Mononuclear cell (primary cell): ENCODE measurements around the gene ABHD11. TPM values are rescaled to one million over a fixed set of nuclear protein-coding genes. Genes with fewer than 3 reads are reported as not detected.

Source experiments
- H3K27me3 ChIP-seq: 2 replicates; pipeline ENCODE4 v1.6.0; 2011; ENCODE audit warnings: low read length, control low read depth; ENCODE audit not compliant: insufficient read depth
- H3K4me1 ChIP-seq: 2 replicates; pipeline ENCODE4 v1.5.1; 2011; ENCODE audit warnings: mild to moderate bottlenecking, low read length, control low read depth; ENCODE audit not compliant: insufficient read depth
- H3K4me3 ChIP-seq: 2 replicates; pipeline ENCODE4 v1.5.1; 2011; ENCODE audit warnings: mild to moderate bottlenecking, low read length, moderate library complexity
- H3K9me3 ChIP-seq: 2 replicates; pipeline ENCODE4 v1.5.1; 2011; ENCODE audit warnings: low read depth, mild to moderate bottlenecking, control low read depth, low read length
- total RNA-seq: library from RNA; depleted of rRNA; stranded (reverse); fragments of >200 nt; gene quantifications from one replicate; pipeline ENCODE4 v1.2.3, GENCODE V29; 2012

The ABHD11 gene
- total RNA-seq, 1 donor = 5.6 TPM

- no peaks in the 10 kb centered on the region for H3K9me3 ChIP-seq
- H3K27me3 ChIP-seq = no peaks in the 10 kb centered on the region
- no peaks in the 10 kb centered on the region for H3K4me1 ChIP-seq
- H3K4me3 ChIP-seq = no peak overlapping the region
These were observed 36.4 kb downstream of the ABHD11 start for GRCh38 chr7:73702226-73702625.

- Histone ChIP-seq H3K9me3 (no peaks in the 10 kb centered on the region), H3K4me1 (no peaks in the 10 kb centered on the region), H3K4me3 (no peak overlapping the region), H3K27me3 (no peaks in the 10 kb centered on the region)
These were observed 37.1 kb downstream of the ABHD11 start for GRCh38 chr7:73701357-73701995.

GRCh38 chr7:73700581-73701134 is 37.9 kb downstream of the ABHD11 start:
- Histone ChIP-seq H3K27me3 (no peaks in the 10 kb centered on the region), H3K4me1 (no peaks in the 10 kb centered on the region), H3K9me3 (no peaks in the 10 kb centered on the region), H3K4me3 (no peak overlapping the region)

- Histone ChIP-seq H3K9me3 (no peaks in the 10 kb centered on the region), H3K27me3 (no peaks in the 10 kb centered on the region), H3K4me1 (no peaks in the 10 kb centered on the region), H3K4me3 (no peak overlapping the region)
These were observed 38.6 kb downstream of the ABHD11 start for GRCh38 chr7:73700069-73700423.

GRCh38 chr7:73699370-73700068 is 39.1 kb downstream of the ABHD11 start:
- Histone ChIP-seq H3K4me1 (no peaks in the 10 kb centered on the region), H3K9me3 (no peaks in the 10 kb centered on the region), H3K27me3 (no peaks in the 10 kb centered on the region), H3K4me3 (no peak overlapping the region)

- Histone ChIP-seq H3K4me1 (no peaks in the 10 kb centered on the region), H3K27me3 (no peaks in the 10 kb centered on the region), H3K9me3 (no peaks in the 10 kb centered on the region), H3K4me3 (no peak overlapping the region)
These were observed 40.2 kb downstream of the ABHD11 start for GRCh38 chr7:73698410-73698809.

GRCh38 chr7:73696372-73696771 is 42.2 kb downstream of the ABHD11 start:
- H3K27me3 ChIP-seq = no peaks in the 10 kb centered on the region
- no peak overlapping the region for H3K4me3 ChIP-seq
- H3K4me1 ChIP-seq = no peaks in the 10 kb centered on the region
- H3K9me3 ChIP-seq = no peaks in the 10 kb centered on the region

- Histone ChIP-seq H3K4me3 (no peak overlapping the region), H3K9me3 (no peaks in the 10 kb centered on the region), H3K27me3 (no peaks in the 10 kb centered on the region), H3K4me1 (peaks cover 5% of the 10 kb centered on the region)
These were observed 48.0 kb downstream of the ABHD11 start for GRCh38 chr7:73690646-73691045.

GRCh38 chr7:73688288-73688687 is 50.3 kb downstream of the ABHD11 start:
- Histone ChIP-seq H3K4me1 (peaks cover 21% of the 10 kb centered on the region), H3K9me3 (no peaks in the 10 kb centered on the region), H3K4me3 (no peak overlapping the region), H3K27me3 (no peaks in the 10 kb centered on the region)

Other genes with a start within 250 kb of the ABHD11 start
- gene BAZ1B, start 216.5 kb downstream of the ABHD11 start, total RNA-seq = 52.2 TPM
- 60.7 TPM for gene BCL7B, start 181.1 kb downstream of the ABHD11 start, total RNA-seq
- 11.5 TPM for gene TBL2, start 160.2 kb downstream of the ABHD11 start, total RNA-seq
- gene MLXIPL, start 114.3 kb downstream of the ABHD11 start, total RNA-seq = 0.42 TPM
- gene VPS37D, start 71.0 kb downstream of the ABHD11 start, total RNA-seq = 0.63 TPM
- gene DNAJC30, start 55.3 kb downstream of the ABHD11 start, total RNA-seq = 1.9 TPM
- 31.7 TPM for gene BUD23, start 55.2 kb downstream of the ABHD11 start, total RNA-seq
- 18.6 TPM for gene STX1A, start 19.1 kb downstream of the ABHD11 start, total RNA-seq
- gene CLDN3, start 31.5 kb upstream of the ABHD11 start, total RNA-seq = not detected
- 0.10 TPM for gene CLDN4, start 92.2 kb upstream of the ABHD11 start, total RNA-seq
- not detected for gene METTL27, start 103.7 kb upstream of the ABHD11 start, total RNA-seq
- not detected for gene TMEM270, start 122.4 kb upstream of the ABHD11 start, total RNA-seq